OCI-LY3 (cell line): ENCODE measurements around the gene C1orf122.

Experiments
- CTCF ChIP-seq: fragments of 200-600, 300-600 bp; sonication (generic); IDR thresholded peaks from 2 replicates; pipeline ENCODE4 v1.5.1; 2014; ENCODE audit warnings: antibody characterized with exemption, low read length, low read depth
- EZH2phosphoT487 ChIP-seq: fragments of 200-600 bp; shearing (Covaris generic); IDR thresholded peaks from 2 replicates; pipeline ENCODE4 v1.6.1; 2018; ENCODE audit warnings: antibody characterized with exemption, mixed run types, low read depth

GRCh38 chr1:37764888-37765441 lies 42.6 kb upstream of the C1orf122 start, which contains the start of gene EPHA10:
- no peak for TF ChIP-seq CTCF
- no peak for TF ChIP-seq EZH2phosphoT487
